Measurements from ENCODE around the gene LMNTD2.

The LMNTD2 gene

DNA sequence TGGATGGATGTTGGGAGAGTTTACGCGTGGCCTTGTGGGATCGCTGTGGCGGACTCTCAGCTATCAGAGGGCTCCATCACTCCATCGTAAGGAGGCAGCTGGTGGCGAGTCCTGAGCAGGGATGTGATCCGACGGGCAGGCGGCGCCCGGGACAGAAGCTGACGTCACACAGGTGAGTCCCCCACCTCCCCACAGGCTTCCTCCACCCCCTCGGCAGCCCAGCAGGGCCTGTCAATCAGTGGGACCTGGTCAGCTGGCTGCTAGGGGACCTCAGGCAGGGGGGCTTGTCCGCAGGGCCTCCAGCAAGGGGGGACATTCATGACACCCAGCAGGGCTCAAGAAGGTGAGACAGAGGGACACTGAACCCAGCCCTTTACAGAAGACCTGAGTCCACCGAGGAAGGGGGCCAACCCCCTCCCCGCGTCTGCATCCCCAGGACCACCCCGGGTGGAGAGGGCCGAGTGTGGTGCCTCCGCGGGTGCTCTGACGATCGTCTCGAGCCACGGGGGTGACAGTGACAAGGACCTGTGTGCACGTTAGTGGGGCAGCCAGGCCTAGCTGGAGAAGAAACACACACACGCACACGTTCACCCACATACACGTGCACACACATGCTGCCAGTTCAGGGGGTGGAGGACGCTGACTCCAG is 32.2 kb downstream of the LMNTD2 start:
- no peak overlapping the region for H2BK15ac ChIP-seq (ENCODE audit: low read length)
- no peak overlapping the region for H3K27ac ChIP-seq (replicated peaks; ENCODE audit: low read length)
- no peak overlapping the region for H2BK12ac ChIP-seq (ENCODE audit: low read length)
- H2BK120ac ChIP-seq (ENCODE audit: low read depth, low read length), result no peak overlapping the region
- H4K91ac ChIP-seq (ENCODE audit: low read depth, low read length, poor library complexity), result no peak overlapping the region
- no peaks in the 10 kb centered on the region for H3K79me1 ChIP-seq (ENCODE audit: low read depth, low read length)
- peaks cover 0 to 2% of the 10 kb centered on the region in 2 donors for H3K9me3 ChIP-seq (replicated peaks in 1 of 2; ENCODE audit: control insufficient read depth in 2 of 2, insufficient read depth in 1 of 2, low read depth in 1 of 2, low read length in 2 of 2)
- H3K4ac ChIP-seq (ENCODE audit: low read length), result no peak overlapping the region
- H2AK5ac ChIP-seq (ENCODE audit: low read depth, low read length), result no peak overlapping the region
- H2BK5ac ChIP-seq (ENCODE audit: low read length), result no peak overlapping the region
- peak overlapping the region; percentile 8 for H3K18ac ChIP-seq (ENCODE audit: low read length)
- peak overlapping the region; percentile 56 for H3K14ac ChIP-seq (ENCODE audit: low read length)
- H3K9ac ChIP-seq (ENCODE audit: low read depth, low read length, poor library complexity), result no peak overlapping the region
- DNase-seq (ENCODE audit: low spot score), result no peak
- H3K4me2 ChIP-seq (ENCODE audit: insufficient read depth, low read length, poor library complexity, severe bottlenecking), result no peak overlapping the region
- H3K4me1 ChIP-seq (ENCODE audit: control insufficient read depth in 2 of 2, insufficient read depth in 1 of 2, low read depth in 1 of 2, low read length in 2 of 2), result no peaks in the 10 kb centered on the region
- peaks cover 15 to 25% of the 10 kb centered on the region in 2 donors for H3K36me3 ChIP-seq (replicated peaks in 1 of 2; ENCODE audit: control insufficient read depth in 2 of 2, insufficient read depth in 2 of 2, low read length in 2 of 2)
- H2AFZ ChIP-seq (ENCODE audit: low read length), result no peak overlapping the region
- H3K23ac ChIP-seq (ENCODE audit: low read depth, low read length, poor library complexity), result no peak overlapping the region
- peak overlapping the region in 1 of 2 donors; percentile 46 for H3K4me3 ChIP-seq (ENCODE audit: low read length in 2 of 2)
- no peaks in the 10 kb centered on the region for H3K27me3 ChIP-seq (ENCODE audit: control insufficient read depth in 3 of 3, insufficient read depth in 3 of 3, low read depth in 1 of 3, low read length in 3 of 3)
- WGBS, 2 donors (ENCODE audit: extremely low coverage in 2 of 2, insufficient read length in 2 of 2, insufficient replicate concordance in 1 of 2), result no CpG with 5 or more reads among the region's 30 CpGs
- no peak overlapping the region for H4K8ac ChIP-seq (ENCODE audit: low read depth, low read length)

DNA sequence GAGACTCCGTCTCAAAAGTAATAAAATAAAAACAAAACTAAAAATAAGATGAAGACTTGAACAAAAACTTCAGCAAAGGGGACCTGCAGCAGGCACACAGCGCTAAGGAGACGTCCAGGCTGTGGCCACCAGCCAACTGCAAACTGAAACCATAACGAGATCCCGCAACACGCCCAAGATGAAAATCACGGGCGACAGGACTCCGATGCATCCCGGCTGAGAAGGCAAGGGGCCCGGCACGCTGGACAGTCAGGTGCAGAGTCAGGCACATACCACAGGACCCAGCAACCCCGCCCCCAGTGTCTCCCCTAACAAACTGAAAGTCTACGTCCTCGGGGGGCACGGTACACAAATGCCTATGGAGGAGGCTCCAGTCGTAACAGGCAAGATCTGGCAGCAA is 34.3 kb downstream of the LMNTD2 start:
- no peaks in the 10 kb centered on the region for H3K4me1 ChIP-seq (ENCODE audit: control insufficient read depth in 2 of 2, insufficient read depth in 1 of 2, low read depth in 1 of 2, low read length in 2 of 2)
- no peak overlapping the region for H3K9ac ChIP-seq (ENCODE audit: low read depth, low read length, poor library complexity)
- peak overlapping the region; percentile 16 for H3K18ac ChIP-seq (ENCODE audit: low read length)
- DNase-seq (ENCODE audit: low spot score), result no peak
- H2BK120ac ChIP-seq (ENCODE audit: low read depth, low read length), result no peak overlapping the region
- H3K4me2 ChIP-seq (ENCODE audit: insufficient read depth, low read length, poor library complexity, severe bottlenecking), result no peak overlapping the region
- H3K79me1 ChIP-seq (ENCODE audit: low read depth, low read length), result no peaks in the 10 kb centered on the region
- WGBS, 2 donors (ENCODE audit: extremely low coverage in 2 of 2, insufficient read length in 2 of 2, insufficient replicate concordance in 1 of 2), result no CpG with 5 or more reads among the region's 17 CpGs
- no peak overlapping the region for H2BK5ac ChIP-seq (ENCODE audit: low read length)
- H3K23ac ChIP-seq (ENCODE audit: low read depth, low read length, poor library complexity), result no peak overlapping the region
- no peak overlapping the region for H3K27ac ChIP-seq (replicated peaks; ENCODE audit: low read length)
- H2AFZ ChIP-seq (ENCODE audit: low read length), result no peak overlapping the region
- peaks cover 0 to 2% of the 10 kb centered on the region in 2 donors for H3K9me3 ChIP-seq (replicated peaks in 1 of 2; ENCODE audit: control insufficient read depth in 2 of 2, insufficient read depth in 1 of 2, low read depth in 1 of 2, low read length in 2 of 2)
- no peak overlapping the region for H2BK15ac ChIP-seq (ENCODE audit: low read length)
- H3K36me3 ChIP-seq (replicated peaks in 1 of 2; ENCODE audit: control insufficient read depth in 2 of 2, insufficient read depth in 2 of 2, low read length in 2 of 2), result peaks cover 0 to 6% of the 10 kb centered on the region in 2 donors
- no peak overlapping the region for H3K14ac ChIP-seq (ENCODE audit: low read length)
- no peak overlapping the region for H2AK5ac ChIP-seq (ENCODE audit: low read depth, low read length)
- H2BK12ac ChIP-seq (ENCODE audit: low read length), result no peak overlapping the region
- H4K8ac ChIP-seq (ENCODE audit: low read depth, low read length), result no peak overlapping the region
- no peak overlapping the region for H3K4ac ChIP-seq (ENCODE audit: low read length)
- no peak overlapping the region for H4K91ac ChIP-seq (ENCODE audit: low read depth, low read length, poor library complexity)
- H3K4me3 ChIP-seq (ENCODE audit: low read length in 2 of 2), result peak overlapping the region in 1 of 2 donors; percentile 18
- no peaks in the 10 kb centered on the region for H3K27me3 ChIP-seq (ENCODE audit: control insufficient read depth in 3 of 3, insufficient read depth in 3 of 3, low read depth in 1 of 3, low read length in 3 of 3)

DNA sequence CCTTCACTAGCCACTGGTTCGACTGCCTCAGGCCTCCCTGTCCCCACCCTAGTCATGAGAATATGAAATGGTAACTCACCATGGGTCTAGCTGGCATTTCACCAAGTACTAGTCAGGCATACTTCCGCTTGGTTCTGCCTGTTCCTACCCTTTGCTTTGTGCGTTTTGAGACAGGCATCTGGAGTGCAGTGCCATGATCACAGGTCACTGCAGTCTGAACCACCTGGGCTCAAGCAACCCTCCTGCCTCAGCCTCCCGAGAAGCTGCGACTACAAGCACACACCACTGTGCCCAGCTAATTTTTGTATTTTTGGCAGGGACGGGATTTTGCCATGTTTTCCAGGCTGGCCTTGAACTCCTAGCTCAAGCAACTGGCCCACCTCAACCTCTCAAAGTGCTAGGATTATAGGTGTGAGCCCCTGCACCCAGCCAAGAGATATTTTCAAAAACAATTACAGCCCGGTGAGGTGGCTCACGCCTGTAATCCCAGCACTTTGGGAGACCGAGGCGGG is 39.3 kb downstream of the LMNTD2 start:
- Histone ChIP-seq H3K9ac (ENCODE audit: low read depth, low read length, poor library complexity) (no peak overlapping the region), H3K4me3 (ENCODE audit: low read length in 2 of 2) (peak overlapping the region in 1 of 2 donors; percentile 55), H3K14ac (ENCODE audit: low read length) (no peak overlapping the region), H2BK5ac (ENCODE audit: low read length) (no peak overlapping the region), H2BK15ac (ENCODE audit: low read length) (no peak overlapping the region), H2BK120ac (ENCODE audit: low read depth, low read length) (no peak overlapping the region), H3K9me3 (replicated peaks in 1 of 2; ENCODE audit: control insufficient read depth in 2 of 2, insufficient read depth in 1 of 2, low read depth in 1 of 2, low read length in 2 of 2) (peaks cover 3 to 7% of the 10 kb centered on the region in 2 donors), H3K27ac (replicated peaks; ENCODE audit: low read length) (no peak overlapping the region), H2AK5ac (ENCODE audit: low read depth, low read length) (no peak overlapping the region), H3K18ac (ENCODE audit: low read length) (no peak overlapping the region), H3K79me1 (ENCODE audit: low read depth, low read length) (no peaks in the 10 kb centered on the region), H3K4me1 (ENCODE audit: control insufficient read depth in 2 of 2, insufficient read depth in 1 of 2, low read depth in 1 of 2, low read length in 2 of 2) (no peaks in the 10 kb centered on the region), H3K27me3 (ENCODE audit: control insufficient read depth in 3 of 3, insufficient read depth in 3 of 3, low read depth in 1 of 3, low read length in 3 of 3) (no peaks in the 10 kb centered on the region), H3K36me3 (replicated peaks in 1 of 2; ENCODE audit: control insufficient read depth in 2 of 2, insufficient read depth in 2 of 2, low read length in 2 of 2) (no peaks in the 10 kb centered on the region), H4K8ac (ENCODE audit: low read depth, low read length) (no peak overlapping the region), H3K4me2 (ENCODE audit: insufficient read depth, low read length, poor library complexity, severe bottlenecking) (no peak overlapping the region), H3K4ac (ENCODE audit: low read length) (no peak overlapping the region), H2AFZ (ENCODE audit: low read length) (no peak overlapping the region), H3K23ac (ENCODE audit: low read depth, low read length, poor library complexity) (no peak overlapping the region), H4K91ac (ENCODE audit: low read depth, low read length, poor library complexity) (no peak overlapping the region), H2BK12ac (ENCODE audit: low read length) (no peak overlapping the region)
- DNase-seq (ENCODE audit: low spot score), result no peak
- WGBS, 2 donors (ENCODE audit: extremely low coverage in 2 of 2, insufficient read length in 2 of 2, insufficient replicate concordance in 1 of 2), result no CpG with 5 or more reads among the region's 10 CpGs

- H3K4me3 ChIP-seq (ENCODE audit: low read length in 2 of 2), result no peak overlapping the region
- H3K9ac ChIP-seq (ENCODE audit: low read depth, low read length, poor library complexity), result no peak overlapping the region
- H3K4me2 ChIP-seq (ENCODE audit: insufficient read depth, low read length, poor library complexity, severe bottlenecking), result no peak overlapping the region
- no peak overlapping the region for H3K14ac ChIP-seq (ENCODE audit: low read length)
- no peaks in the 10 kb centered on the region for H3K36me3 ChIP-seq (replicated peaks in 1 of 2; ENCODE audit: control insufficient read depth in 2 of 2, insufficient read depth in 2 of 2, low read length in 2 of 2)
- peaks cover 3 to 13% of the 10 kb centered on the region in 2 donors for H3K9me3 ChIP-seq (replicated peaks in 1 of 2; ENCODE audit: control insufficient read depth in 2 of 2, insufficient read depth in 1 of 2, low read depth in 1 of 2, low read length in 2 of 2)
- no peak for DNase-seq (ENCODE audit: low spot score)
- no peak overlapping the region for H4K91ac ChIP-seq (ENCODE audit: low read depth, low read length, poor library complexity)
- no peak overlapping the region for H4K8ac ChIP-seq (ENCODE audit: low read depth, low read length)
- H3K18ac ChIP-seq (ENCODE audit: low read length), result peak overlapping the region; percentile 19
- no peaks in the 10 kb centered on the region for H3K79me1 ChIP-seq (ENCODE audit: low read depth, low read length)
- no peak overlapping the region for H3K27ac ChIP-seq (replicated peaks; ENCODE audit: low read length)
- H3K4me1 ChIP-seq (ENCODE audit: control insufficient read depth in 2 of 2, insufficient read depth in 1 of 2, low read depth in 1 of 2, low read length in 2 of 2), result no peaks in the 10 kb centered on the region
- H2AK5ac ChIP-seq (ENCODE audit: low read depth, low read length), result no peak overlapping the region
- H2BK5ac ChIP-seq (ENCODE audit: low read length), result no peak overlapping the region
- no CpG with 5 or more reads among the region's 39 CpGs for WGBS, 2 donors (ENCODE audit: extremely low coverage in 2 of 2, insufficient read length in 2 of 2, insufficient replicate concordance in 1 of 2)
- no peak overlapping the region for H2AFZ ChIP-seq (ENCODE audit: low read length)
- H3K4ac ChIP-seq (ENCODE audit: low read length), result no peak overlapping the region
- H2BK15ac ChIP-seq (ENCODE audit: low read length), result no peak overlapping the region
- no peak overlapping the region for H3K23ac ChIP-seq (ENCODE audit: low read depth, low read length, poor library complexity)
- H3K27me3 ChIP-seq (ENCODE audit: control insufficient read depth in 3 of 3, insufficient read depth in 3 of 3, low read depth in 1 of 3, low read length in 3 of 3), result no peaks in the 10 kb centered on the region
- no peak overlapping the region for H2BK12ac ChIP-seq (ENCODE audit: low read length)
- H2BK120ac ChIP-seq (ENCODE audit: low read depth, low read length), result no peak overlapping the region
Observed at GRCh38 chr11:520428-521176, 39.9 kb downstream of the LMNTD2 start.
